T-helper 2 cell treated with Interferon-gamma antibody and Interleukin-4, amounts not matched to agents 5 μg/mL and 100 μg/mL, for 36 hours (primary cell): ENCODE results near the gene IRAK4.
A peak's percentile ranks its signal among the peaks of the same experiment; 100 is the strongest.

Experiments
- DNase-seq: peaks from one replicate; pipeline ENCODE4 v3.0.0; 2021; ENCODE audit warnings: low spot score
- H3K27ac Mint-ChIP-seq: one replicate; pipeline ENCODE4 v1.8.0; 2021; ENCODE audit warnings: mild to moderate bottlenecking, mixed read lengths
- H3K27me3 Mint-ChIP-seq: one replicate; pipeline ENCODE4 v1.8.0; 2021; ENCODE audit warnings: low read depth, mixed read lengths
- H3K36me3 Mint-ChIP-seq: one replicate; pipeline ENCODE4 v1.8.0; 2021; ENCODE audit warnings: low read depth, mixed read lengths
- H3K4me1 Mint-ChIP-seq: one replicate; pipeline ENCODE4 v1.8.0; 2021; ENCODE audit warnings: low read depth, mixed read lengths
- H3K4me3 Mint-ChIP-seq: one replicate; pipeline ENCODE4 v1.8.0; 2022; ENCODE audit warnings: mild to moderate bottlenecking, moderate library complexity, mixed read lengths
- H3K9me3 Mint-ChIP-seq: one replicate; pipeline ENCODE4 v1.8.0; 2021; ENCODE audit warnings: mixed read lengths

IRAK4 gene

DNA sequence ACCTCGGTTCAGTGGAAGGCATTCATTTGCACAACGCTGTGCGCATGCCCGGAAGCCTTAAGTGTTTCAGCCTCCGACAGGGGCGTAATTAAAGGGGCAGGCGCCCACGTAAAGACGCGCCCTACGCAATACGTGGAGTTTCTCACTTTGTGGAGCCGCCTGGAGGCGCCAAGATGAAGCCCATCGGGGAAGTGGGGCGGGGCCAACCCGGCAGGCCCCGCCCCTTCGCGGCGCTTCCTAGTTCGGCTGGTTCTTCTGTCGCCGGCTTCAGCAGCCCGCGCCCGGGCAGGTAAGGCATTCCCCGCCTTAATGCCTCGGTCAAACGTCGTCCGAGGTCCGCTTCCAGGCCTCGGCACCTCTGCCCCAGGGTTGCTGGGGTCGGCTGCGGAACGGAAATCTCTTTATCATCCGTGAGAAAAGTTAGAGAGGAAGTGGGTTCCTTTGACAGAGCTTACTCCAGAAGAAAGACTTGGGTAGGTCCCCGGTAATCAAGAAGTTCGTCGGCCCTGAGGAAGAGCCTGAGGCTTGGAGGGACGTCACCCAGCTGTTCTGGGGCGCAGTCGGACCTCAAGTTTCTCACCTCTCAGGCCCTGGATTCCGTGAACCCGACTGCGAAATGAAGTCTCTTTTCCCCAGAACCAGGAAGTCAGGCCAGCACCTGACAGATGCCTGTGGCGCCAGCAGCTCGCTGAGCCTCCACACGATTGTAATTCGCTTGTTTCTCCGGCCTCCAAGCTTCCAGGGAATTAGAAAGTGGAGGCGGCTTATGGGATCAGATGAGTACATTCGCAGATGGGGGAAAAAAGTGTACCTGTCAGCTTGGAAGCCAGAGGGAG, at the start of gene IRAK4, which contains the start of gene PUS7L:
Gene IRAK4 (plus strand): TSS at position 224 of the 836 bp plus-strand sequence. CDS start 9,161 bp downstream, outside the sequence.
Gene PUS7L (minus strand): TSS at position 63 of the 836 bp plus-strand sequence. CDS start 3,545 bp downstream, outside the sequence.
- H3K27ac Mint-ChIP-seq: peak within 1 kb of the TSS; percentile 98
- no peaks in the 10 kb centered on the region for H3K27me3 Mint-ChIP-seq
- H3K4me3 Mint-ChIP-seq: peak within 1 kb of the TSS; percentile 91
- H3K4me1 Mint-ChIP-seq: peaks cover 56% of the 10 kb centered on the region
- H3K36me3 Mint-ChIP-seq: peaks cover 38% of the 10 kb centered on the region
- peak; percentile 92 for DNase-seq
- peaks cover 4% of the 10 kb centered on the region for H3K9me3 Mint-ChIP-seq

DNA sequence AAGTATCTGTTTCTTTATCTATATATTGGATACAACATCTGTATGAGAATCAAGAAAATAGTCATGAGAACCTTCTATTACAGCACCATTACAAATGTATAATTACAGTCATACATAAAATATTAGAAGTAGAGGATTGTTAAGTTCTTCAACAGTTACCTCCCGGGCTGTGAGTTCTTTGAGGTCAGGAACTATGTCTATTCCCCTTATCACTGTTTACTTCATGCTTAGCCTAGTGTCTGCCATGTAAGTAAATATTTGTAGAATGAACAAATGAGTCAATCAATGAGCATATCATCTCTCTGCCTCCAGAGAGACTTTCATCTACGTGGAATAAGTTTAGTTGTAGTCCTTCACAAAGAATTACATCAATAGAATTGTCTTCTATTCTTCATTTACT, 47.4 kb upstream of the IRAK4 start:
- Mint-ChIP-seq H3K4me1 (no peaks in the 10 kb centered on the region), H3K27ac (no peak overlapping the region), H3K4me3 (no peak overlapping the region), H3K36me3 (no peaks in the 10 kb centered on the region), H3K9me3 (peaks cover 4% of the 10 kb centered on the region), H3K27me3 (peaks cover 10% of the 10 kb centered on the region)
- no peak for DNase-seq

DNA sequence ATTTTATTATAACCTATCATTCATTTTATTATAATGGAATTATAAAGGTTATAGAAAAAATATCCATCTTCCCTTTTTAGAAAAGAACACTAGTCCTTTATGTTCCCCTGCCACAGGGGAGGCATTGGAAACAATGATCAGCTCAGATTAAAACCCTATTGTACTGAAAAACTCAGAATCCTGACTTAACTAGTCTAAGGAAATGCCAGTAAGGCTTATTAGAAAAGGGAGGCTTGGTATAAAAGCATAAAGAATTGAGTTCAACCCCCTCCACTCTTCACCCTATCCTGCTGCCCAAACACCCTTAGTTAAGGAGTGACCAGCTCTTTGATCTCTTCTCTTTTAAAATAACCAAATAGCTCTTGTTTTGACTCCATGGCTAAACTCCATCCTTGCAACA, 36.1 kb upstream of the IRAK4 start:
- H3K27ac Mint-ChIP-seq: no peak overlapping the region
- H3K36me3 Mint-ChIP-seq: peaks cover 12% of the 10 kb centered on the region
- no peak for DNase-seq
- no peaks in the 10 kb centered on the region for H3K4me1 Mint-ChIP-seq
- no peaks in the 10 kb centered on the region for H3K27me3 Mint-ChIP-seq
- no peaks in the 10 kb centered on the region for H3K9me3 Mint-ChIP-seq
- no peak overlapping the region for H3K4me3 Mint-ChIP-seq

DNA sequence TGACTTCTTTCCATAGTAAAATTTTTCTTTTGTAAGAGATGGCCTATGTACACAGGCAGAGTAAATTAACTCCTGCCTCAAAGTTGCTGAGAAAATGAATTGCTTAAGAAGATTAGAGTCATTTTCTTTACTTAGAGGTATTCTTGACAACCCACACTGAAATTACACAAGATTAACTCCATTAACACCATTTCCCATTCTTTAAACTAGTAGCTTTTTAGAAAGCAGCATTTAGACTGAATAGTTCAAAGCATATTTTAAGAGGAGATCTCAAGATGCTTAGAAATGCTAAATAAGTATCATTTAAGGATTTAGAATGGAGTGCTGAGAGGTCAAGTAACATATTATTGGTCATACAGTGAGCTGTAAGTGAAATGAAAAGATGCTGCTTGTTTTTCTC, 35.6 kb upstream of the IRAK4 start:
- Mint-ChIP-seq H3K36me3 (peaks cover 12% of the 10 kb centered on the region), H3K4me1 (no peaks in the 10 kb centered on the region), H3K27me3 (no peaks in the 10 kb centered on the region), H3K27ac (no peak overlapping the region), H3K4me3 (no peak overlapping the region), H3K9me3 (no peaks in the 10 kb centered on the region)
- no peak for DNase-seq

DNA sequence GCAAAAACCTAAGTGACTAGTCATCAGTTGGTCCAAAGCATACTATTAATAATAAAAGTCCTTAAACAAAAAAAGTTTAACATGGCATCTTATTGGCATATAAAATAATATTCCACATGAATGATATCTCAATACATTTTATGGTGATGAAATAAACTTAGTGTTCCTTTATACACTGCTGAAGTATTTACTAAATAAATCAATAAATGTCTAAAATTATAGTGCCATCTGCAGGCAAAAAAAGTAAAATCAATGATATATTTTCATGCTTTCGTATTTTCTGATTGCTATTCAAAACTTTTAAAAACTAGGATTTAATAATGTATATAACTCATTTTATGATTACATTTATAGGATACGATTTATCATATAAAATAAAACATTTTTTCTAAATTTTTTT, 30.6 kb upstream of the IRAK4 start:
- Mint-ChIP-seq H3K9me3 (no peaks in the 10 kb centered on the region), H3K36me3 (peaks cover 24% of the 10 kb centered on the region), H3K27ac (no peak overlapping the region), H3K4me3 (no peak overlapping the region), H3K27me3 (no peaks in the 10 kb centered on the region), H3K4me1 (peaks cover 4% of the 10 kb centered on the region)
- DNase-seq: no peak

DNA sequence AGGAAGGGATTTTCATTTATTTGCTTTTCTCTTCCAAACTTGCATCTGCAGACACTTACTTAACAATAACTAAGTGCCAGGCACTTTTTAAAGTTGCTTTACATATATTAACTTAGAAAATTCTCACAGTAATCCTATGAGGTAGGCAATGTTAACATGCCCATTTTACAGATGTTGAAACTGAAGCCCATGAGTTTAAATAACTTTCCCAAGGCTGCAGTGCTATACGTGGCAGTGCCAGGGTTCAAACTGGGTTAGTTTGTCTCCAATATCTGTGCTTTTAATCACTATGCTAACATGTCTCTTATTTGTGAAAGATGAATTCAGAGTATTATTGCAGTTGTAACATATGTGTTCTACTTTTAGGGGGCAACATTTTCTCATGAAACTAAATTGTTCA, 30.1 kb upstream of the IRAK4 start:
- peaks cover 4% of the 10 kb centered on the region for H3K4me1 Mint-ChIP-seq
- peaks cover 24% of the 10 kb centered on the region for H3K36me3 Mint-ChIP-seq
- H3K27me3 Mint-ChIP-seq: no peaks in the 10 kb centered on the region
- no peak overlapping the region for H3K4me3 Mint-ChIP-seq
- H3K9me3 Mint-ChIP-seq: no peaks in the 10 kb centered on the region
- no peak for DNase-seq
- no peak overlapping the region for H3K27ac Mint-ChIP-seq

DNA sequence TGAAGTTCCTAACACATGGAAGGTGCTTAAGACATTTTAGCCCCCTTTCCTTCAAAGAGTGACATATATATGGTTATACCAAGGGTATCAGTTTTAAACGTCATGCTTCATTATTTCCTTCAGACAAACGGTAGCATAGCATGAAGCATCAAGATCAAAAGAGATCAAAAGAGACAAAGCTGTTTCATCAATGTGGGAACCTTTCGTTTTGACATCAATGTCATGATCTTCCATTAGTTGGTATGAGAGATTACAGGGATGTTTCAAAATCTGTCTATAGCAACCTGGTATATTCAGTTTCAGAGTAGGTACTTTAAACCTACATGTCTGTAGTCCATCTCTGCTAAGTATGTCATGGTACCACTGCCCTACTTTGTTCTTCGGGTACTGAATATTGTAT, 28.5 kb upstream of the IRAK4 start:
- Mint-ChIP-seq H3K27ac (no peak overlapping the region), H3K4me1 (peaks cover 4% of the 10 kb centered on the region), H3K36me3 (peaks cover 25% of the 10 kb centered on the region), H3K4me3 (no peak overlapping the region), H3K27me3 (no peaks in the 10 kb centered on the region), H3K9me3 (no peaks in the 10 kb centered on the region)
- no peak for DNase-seq

DNA sequence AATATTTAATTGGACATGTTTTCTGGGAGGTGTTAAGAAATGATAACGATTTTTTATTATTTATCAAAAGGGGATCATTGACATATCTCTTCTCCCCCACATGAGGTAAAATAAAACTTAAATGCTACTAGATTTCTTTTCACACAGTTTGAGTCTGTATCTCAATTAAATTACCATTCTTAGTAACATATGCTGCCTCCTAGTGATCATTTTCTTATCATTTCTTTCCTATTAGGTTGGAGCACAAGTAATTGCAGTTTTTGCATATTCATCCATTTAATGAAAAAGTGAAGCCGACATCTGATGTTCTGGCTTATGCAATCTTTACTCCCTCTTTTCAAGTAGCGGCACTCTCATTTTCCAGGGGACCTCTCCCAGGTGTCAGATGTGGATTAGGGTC, 25.1 kb upstream of the IRAK4 start:
- DNase-seq: no peak
- H3K27ac Mint-ChIP-seq: no peak overlapping the region
- peaks cover 4% of the 10 kb centered on the region for H3K4me1 Mint-ChIP-seq
- H3K4me3 Mint-ChIP-seq: no peak overlapping the region
- no peaks in the 10 kb centered on the region for H3K9me3 Mint-ChIP-seq
- peaks cover 21% of the 10 kb centered on the region for H3K36me3 Mint-ChIP-seq
- H3K27me3 Mint-ChIP-seq: no peaks in the 10 kb centered on the region

DNA sequence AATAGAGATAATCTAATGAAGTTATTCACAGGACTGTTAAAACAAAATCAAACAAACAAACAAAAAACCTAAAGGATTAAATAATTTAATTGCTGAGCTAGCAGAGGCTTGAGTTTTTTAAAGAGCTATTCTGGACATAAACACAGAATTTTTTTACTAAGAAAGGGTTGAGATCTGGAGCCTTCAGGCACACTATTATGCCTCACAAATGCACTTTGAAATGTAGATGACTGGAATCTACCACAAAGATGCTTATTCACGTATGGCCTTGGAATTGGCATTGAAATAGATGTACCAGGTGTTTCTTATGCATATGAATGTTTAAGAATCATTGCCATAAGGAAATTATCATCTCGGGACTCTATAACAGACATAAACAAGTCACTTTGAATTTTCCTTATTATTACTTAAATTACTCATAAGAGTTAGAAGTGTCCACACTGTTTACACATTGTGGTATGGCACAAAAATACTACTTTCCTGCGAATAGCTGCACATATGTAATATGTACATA, 21.8 kb upstream of the IRAK4 start:
- Mint-ChIP-seq H3K36me3 (peaks cover 22% of the 10 kb centered on the region), H3K4me1 (no peaks in the 10 kb centered on the region), H3K4me3 (no peak overlapping the region), H3K9me3 (no peaks in the 10 kb centered on the region), H3K27ac (no peak overlapping the region), H3K27me3 (no peaks in the 10 kb centered on the region)
- no peak for DNase-seq

DNA sequence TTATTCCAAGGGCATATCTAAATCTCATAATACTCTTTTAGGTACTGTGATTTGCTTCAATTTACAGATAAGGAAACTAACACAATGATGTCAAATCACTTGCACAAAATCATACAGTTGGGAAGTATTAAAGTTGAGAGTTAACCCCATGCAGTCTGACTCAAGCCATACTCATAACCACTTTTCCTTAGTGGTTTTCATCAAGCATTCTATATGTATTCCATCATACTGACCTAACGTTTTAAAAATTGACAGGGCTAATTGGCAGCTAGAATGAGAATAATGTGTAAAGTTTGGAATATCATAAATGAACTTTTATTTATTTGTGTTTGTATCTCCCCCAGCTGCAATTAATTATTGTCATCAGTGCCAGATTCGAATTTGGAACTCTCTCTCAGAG, 21.1 kb upstream of the IRAK4 start:
- H3K36me3 Mint-ChIP-seq: peaks cover 24% of the 10 kb centered on the region

DNA sequence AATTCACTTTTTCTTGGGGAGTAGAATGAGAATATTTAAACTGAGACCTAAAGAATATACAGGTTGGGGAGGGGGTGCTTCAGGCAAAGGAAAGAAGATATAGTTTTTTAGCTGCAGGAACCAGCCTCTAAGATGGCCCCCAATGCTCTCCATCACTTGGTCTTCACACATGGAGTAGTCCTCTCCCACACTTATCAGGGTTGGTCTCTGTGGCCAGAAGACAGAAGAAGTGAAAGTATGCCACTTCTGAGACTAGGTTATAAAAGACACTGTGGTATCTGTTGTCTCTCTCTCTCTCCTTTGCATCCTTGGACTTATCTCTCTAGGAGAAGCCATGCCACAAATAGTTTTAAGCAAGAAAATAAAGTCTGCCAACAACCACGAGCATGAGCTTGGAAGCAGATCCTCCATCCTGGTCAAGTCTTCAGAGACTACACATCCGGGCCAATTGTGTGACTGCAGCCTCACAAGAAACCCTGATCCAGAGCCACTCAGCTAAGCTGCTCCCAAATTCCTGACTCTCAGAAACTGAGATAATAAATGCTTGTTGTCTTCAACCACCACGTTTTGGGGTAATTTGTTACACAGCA, 18.1 kb upstream of the IRAK4 start:
- no peak for DNase-seq
- Mint-ChIP-seq H3K4me1 (no peaks in the 10 kb centered on the region), H3K27ac (no peak overlapping the region), H3K27me3 (no peaks in the 10 kb centered on the region), H3K36me3 (peaks cover 42% of the 10 kb centered on the region), H3K9me3 (no peaks in the 10 kb centered on the region), H3K4me3 (no peak overlapping the region)

More for the DNA sequence above, 21.1 kb upstream of the IRAK4 start:
- no peaks in the 10 kb centered on the region for H3K27me3 Mint-ChIP-seq
- H3K4me1 Mint-ChIP-seq: no peaks in the 10 kb centered on the region
- no peak for DNase-seq
- H3K27ac Mint-ChIP-seq: no peak overlapping the region
- H3K9me3 Mint-ChIP-seq: no peaks in the 10 kb centered on the region
- H3K4me3 Mint-ChIP-seq: no peak overlapping the region

DNA sequence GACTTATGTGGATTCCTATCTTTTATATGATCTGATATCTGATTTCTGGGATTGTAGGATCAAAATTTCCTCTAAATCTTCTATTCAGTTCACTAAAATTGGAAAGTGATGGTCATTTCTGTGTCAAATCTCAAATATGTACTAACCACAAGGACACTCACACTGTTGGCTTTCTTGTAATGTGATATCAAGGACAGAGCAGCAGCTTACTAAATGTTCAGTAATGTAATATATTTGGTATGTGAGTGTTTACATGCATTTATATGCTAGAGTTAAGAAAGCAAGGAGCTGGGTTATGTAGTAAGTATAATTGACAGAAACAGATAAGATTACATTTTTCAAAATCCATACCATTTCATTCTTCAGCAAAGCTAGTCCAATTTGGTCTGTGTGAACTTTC, 16.6 kb upstream of the IRAK4 start:
- H3K27ac Mint-ChIP-seq: no peak overlapping the region
- peaks cover 42% of the 10 kb centered on the region for H3K36me3 Mint-ChIP-seq
- H3K27me3 Mint-ChIP-seq: no peaks in the 10 kb centered on the region
- no peak overlapping the region for H3K4me3 Mint-ChIP-seq
- H3K4me1 Mint-ChIP-seq: no peaks in the 10 kb centered on the region
- no peaks in the 10 kb centered on the region for H3K9me3 Mint-ChIP-seq
- DNase-seq: no peak

DNA sequence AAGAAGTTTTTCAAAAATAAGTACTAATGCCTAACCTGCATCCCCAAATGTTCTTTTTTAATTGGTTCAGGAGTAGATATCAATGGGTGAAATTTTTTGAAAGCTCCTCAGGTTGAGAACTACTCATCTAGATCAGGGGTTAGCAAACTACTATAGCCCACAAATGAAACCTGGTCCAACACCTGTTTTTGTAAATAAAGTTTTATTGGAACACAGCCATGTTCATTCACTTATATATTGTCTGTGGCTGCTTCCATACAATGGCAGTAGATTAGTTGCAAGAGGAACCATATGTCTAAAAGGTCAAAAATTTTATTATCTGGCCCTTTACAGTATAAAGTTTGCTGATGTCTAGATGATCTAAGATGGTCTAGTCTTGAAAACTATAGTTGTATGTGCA, 13.9 kb upstream of the IRAK4 start:
- Mint-ChIP-seq H3K27me3 (no peaks in the 10 kb centered on the region), H3K36me3 (peaks cover 38% of the 10 kb centered on the region), H3K27ac (no peak overlapping the region), H3K9me3 (no peaks in the 10 kb centered on the region), H3K4me3 (no peak overlapping the region), H3K4me1 (no peaks in the 10 kb centered on the region)
- no peak for DNase-seq

DNA sequence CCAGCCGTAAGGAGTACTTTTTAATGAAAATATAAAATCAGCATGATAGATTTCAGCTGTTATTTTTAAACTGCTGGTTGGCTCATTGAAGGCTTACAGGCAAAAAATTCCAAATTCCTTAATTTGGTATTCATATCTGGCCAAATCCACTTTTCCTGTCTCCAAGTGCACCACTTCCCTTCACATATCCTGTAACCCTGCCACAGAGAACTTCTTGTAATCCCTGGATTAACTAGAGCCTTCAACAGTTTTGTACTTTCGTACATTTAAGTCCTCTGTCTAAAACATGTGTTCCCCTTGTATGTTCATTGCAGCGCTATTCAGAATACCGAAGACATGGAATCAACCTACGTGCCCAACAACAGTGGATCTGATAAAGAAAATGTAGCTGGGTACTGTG, 9.7 kb upstream of the IRAK4 start:
- Mint-ChIP-seq H3K27ac (no peak overlapping the region), H3K4me1 (peaks cover 6% of the 10 kb centered on the region), H3K4me3 (no peak overlapping the region), H3K36me3 (peaks cover 45% of the 10 kb centered on the region), H3K9me3 (peaks cover 7% of the 10 kb centered on the region), H3K27me3 (no peaks in the 10 kb centered on the region)
- no peak for DNase-seq
